ENCODE results near the gene BBIP1.

GRCh38 chr10:110851020-110851612 lies 67.9 kb downstream of the BBIP1 start:
- no peak for TF ChIP-seq GLIS3 (CRISPR knock-in tag; IDR thresholded peaks at IDR 0.05)
- TF ChIP-seq CSDC2 (CRISPR knock-in tag; IDR thresholded peaks at IDR 0.05): no peak
- no peak for TF ChIP-seq CREB5 (CRISPR knock-in tag; IDR thresholded peaks at IDR 0.05; ENCODE audit: low read depth)
- TF ChIP-seq ARNTL (CRISPR knock-in tag; IDR thresholded peaks at IDR 0.05; ENCODE audit: borderline replicate concordance, low read depth): no peak
- TF ChIP-seq ISL1 (CRISPR knock-in tag; IDR thresholded peaks at IDR 0.05): no peak
- TF ChIP-seq PATZ1 (CRISPR knock-in tag; IDR thresholded peaks at IDR 0.05; ENCODE audit: borderline replicate concordance): no peak
- no peak for TF ChIP-seq BACH2 (CRISPR knock-in tag; IDR thresholded peaks at IDR 0.05; ENCODE audit: borderline replicate concordance)
- TF ChIP-seq TCF4 (CRISPR knock-in tag; IDR thresholded peaks at IDR 0.05; ENCODE audit: borderline replicate concordance): no peak
- TF ChIP-seq OSR1 (CRISPR knock-in tag; IDR thresholded peaks at IDR 0.05): no peak

Data from SK-N-SH treated with all-trans-retinoic acid at 6 μM for 48 hours (cell line).